NOMO-1 treated with dmso at 0.1 percent for 144 hours (cell line): ENCODE measurements around the gene TNRC18.
"Not testable (repeated sequence)": the region's sequence is repeated elsewhere in the genome, so short reads cannot be mapped to it uniquely, and the experiment has no call there.

ENCODE experiments used
- DNase-seq: peaks from one replicate; lab custom pipeline; 2025; ENCODE audit not compliant: unreplicated experiment; lab: John Stamatoyannopoulos, UW

The TNRC18 gene, protein sequence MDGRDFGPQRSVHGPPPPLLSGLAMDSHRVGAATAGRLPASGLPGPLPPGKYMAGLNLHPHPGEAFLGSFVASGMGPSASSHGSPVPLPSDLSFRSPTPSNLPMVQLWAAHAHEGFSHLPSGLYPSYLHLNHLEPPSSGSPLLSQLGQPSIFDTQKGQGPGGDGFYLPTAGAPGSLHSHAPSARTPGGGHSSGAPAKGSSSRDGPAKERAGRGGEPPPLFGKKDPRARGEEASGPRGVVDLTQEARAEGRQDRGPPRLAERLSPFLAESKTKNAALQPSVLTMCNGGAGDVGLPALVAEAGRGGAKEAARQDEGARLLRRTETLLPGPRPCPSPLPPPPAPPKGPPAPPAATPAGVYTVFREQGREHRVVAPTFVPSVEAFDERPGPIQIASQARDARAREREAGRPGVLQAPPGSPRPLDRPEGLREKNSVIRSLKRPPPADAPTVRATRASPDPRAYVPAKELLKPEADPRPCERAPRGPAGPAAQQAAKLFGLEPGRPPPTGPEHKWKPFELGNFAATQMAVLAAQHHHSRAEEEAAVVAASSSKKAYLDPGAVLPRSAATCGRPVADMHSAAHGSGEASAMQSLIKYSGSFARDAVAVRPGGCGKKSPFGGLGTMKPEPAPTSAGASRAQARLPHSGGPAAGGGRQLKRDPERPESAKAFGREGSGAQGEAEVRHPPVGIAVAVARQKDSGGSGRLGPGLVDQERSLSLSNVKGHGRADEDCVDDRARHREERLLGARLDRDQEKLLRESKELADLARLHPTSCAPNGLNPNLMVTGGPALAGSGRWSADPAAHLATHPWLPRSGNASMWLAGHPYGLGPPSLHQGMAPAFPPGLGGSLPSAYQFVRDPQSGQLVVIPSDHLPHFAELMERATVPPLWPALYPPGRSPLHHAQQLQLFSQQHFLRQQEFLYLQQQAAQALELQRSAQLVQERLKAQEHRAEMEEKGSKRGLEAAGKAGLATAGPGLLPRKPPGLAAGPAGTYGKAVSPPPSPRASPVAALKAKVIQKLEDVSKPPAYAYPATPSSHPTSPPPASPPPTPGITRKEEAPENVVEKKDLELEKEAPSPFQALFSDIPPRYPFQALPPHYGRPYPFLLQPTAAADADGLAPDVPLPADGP (N-terminal part only)

DNA sequence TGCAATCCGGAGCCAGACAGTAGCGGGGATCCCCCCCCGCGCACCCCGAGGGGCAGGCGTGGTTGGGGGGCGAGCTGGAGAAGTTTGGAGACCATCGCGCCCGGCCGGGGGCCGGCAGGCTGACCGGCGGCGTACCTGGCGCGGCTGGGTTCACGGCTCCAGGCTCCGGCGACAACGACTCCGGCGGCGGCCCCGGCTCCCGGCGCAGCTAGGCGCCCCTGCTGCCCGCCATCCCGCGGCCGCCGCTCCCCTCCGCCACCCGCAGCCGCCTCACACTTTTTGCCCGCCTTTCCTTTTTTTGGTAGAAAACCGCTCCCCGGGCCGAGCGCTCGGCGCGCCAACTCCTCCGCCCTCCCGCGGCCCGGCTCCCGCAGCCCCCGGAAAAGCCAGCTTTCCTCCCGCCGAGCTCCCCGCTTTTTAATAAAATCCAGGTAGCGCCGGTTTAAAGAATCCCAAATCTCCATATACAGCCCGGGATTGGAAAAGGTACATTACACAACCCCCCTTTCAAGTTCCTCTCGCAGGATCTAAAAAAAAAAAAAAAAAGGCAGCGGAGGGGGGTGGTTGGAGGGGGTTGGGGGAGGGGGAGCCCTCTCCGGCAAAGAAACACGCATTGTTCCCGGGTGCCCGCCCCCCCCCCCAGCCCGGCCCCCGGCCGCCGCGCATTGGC lies at the start of gene TNRC18:
TNRC18 (minus strand) TSS at position 529 of the 670 bp plus-strand sequence. CDS start 2,588 bp downstream, outside the sequence.
- peak; percentile 43 for DNase-seq

DNA sequence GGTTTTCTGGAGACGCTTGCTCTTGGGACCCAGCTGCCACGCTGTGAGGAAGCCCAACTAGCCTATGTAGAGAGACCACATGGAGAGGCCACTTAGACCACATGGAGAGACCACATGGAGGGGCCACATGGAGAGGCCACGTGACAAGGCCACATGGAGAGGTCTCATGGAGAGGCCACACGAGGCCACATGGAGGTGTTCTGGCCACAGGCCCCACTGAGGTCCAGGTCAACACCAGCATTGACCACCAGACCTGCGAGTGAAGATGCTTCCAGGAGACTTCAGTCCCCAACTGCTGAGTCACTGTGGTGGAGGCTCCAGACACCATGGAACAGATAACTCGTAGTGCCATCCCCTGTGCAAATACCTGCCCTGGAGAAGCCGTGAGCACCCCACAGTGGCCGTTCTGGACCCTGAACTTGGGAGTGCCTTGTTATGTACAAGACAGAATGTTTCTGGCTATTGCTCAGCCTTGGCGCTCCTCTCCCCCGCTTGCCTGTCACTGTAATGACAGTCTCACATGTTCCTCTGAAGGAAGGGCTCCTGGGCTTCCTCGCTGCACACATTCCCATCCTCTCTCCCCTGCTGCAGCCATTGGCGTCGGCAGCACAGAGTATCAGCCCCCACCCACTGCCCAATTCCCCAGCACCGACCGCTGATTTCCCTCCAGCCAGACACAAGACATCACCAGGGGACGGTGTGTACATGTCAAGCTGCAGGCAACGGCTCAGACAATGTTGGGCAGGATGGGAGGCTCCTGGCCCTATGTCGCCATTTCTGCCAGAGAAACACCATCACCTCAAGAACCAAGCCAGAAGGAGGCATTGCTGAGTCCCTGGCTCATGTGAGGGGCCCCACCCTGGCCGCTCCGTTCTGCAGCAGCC lies 49.0 kb upstream of the TNRC18 start:
- peak; percentile 100 for DNase-seq

DNA sequence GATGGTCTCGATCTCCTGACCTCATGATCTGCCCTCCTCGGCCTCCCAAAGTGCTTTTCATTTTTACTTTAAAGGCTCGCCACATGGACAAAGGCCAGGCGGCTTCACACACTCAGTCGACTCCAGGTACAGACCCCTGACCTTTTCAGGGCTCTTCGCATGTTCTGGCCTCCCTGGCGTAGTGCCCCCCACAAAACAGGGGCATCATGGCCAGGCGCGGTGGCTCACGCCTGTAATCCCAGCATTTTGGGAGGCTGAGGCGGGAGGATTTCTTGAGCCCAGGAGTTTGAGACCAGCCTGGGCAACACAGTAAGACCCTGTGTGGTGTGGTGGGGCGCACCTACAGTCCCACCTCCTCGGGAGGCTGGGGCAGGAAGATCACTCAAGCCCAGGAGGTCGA lies 48.0 kb upstream of the TNRC18 start:
- not testable (repeated sequence) for DNase-seq

DNA sequence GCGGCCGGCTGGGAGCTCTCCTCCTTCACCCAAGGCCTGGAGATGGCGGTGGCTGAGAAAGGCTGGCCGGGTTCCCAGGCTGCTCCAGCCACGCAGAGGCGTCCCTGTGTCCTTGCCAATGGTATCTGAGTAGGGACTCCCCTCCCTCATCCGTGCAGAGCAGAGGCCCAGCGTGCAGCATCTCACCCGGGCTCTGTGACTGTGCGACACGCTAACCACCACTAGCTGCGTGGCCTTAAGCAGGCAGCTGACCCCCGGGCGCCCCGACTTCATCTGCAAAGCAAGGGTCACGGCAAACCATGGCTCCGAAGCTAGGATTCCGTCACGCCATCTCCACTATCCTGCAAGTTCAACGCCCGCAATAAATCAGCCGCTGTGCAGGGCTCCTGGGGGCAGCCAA lies 47.2 kb upstream of the TNRC18 start:
- no peak for DNase-seq

DNA sequence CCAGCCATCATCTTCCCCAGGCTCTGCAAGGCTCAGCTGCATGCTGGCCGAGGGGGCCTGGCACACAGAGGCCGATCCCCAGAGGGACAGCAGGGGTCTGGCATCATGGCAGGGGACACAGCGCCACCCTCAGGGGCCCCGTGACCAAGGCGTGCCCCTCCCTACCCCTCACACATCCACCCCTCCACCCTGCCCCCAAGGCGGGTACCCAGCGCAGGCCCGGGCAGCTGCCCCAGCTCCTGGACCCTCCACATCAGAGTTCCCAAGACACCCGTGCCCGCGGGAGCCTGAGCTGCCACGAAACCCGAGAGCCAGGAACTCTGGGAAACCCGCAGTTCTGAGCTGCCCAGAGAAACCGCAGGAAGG lies 46.5 kb upstream of the TNRC18 start:
- DNase-seq: no peak

DNA sequence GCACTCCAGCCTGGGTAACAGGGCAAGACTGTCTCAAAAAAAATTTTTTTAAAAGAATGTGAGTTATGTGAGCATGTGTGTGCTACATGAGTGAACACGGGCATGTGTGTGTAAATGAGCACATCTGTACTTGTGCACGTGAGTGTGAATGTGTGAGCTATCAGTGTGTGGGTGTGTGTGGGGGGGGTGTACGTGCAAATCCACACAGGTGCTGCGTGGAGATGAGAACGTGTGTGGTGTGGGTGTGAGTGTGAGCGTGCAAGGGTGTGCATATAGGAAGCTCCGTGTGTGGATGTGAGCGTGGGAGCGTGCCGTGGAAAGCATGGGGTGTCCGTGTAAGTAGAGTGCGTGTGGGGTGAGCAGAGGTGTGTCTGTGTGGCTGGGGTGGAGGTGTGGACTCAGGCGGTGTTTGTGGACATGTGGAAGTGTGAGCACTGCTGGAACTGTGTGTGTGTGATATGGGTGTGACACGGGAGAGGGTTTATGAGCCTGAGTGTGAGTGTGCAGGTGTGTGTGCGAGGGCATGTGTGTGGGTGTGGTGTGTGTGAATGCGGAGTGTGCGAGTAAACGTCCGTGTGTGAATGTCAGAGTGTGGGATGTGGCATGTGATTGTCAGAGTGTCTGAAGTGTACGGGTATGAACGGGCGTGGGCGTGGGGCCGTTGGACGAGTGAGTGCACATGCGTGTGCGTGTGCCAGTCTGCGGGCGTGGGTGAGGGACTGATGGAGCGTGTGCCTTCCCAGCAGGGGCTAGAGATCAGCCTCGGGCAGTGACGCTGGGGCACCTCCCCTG lies 45.9 kb upstream of the TNRC18 start:
- DNase-seq: no peak

DNA sequence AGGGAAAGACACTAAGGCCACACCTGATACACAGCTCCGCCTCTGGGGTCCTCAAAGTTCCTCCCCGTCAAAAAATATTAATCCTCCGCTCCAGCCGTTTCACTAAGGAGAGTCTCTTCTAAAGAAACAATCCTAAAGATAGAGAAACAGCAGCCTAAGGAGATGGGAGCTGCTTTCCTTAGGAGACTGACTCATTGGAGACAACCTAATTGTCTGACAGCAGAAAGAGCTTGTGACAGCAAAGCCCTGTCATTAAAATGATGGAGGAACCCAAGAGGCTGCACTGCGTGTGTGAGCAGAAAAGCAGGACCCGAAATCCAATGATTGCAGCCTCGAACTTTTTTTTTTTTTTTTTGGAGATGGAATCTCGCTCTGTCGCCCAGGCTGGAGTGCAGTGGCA lies 44.0 kb upstream of the TNRC18 start:
- no peak for DNase-seq

DNA sequence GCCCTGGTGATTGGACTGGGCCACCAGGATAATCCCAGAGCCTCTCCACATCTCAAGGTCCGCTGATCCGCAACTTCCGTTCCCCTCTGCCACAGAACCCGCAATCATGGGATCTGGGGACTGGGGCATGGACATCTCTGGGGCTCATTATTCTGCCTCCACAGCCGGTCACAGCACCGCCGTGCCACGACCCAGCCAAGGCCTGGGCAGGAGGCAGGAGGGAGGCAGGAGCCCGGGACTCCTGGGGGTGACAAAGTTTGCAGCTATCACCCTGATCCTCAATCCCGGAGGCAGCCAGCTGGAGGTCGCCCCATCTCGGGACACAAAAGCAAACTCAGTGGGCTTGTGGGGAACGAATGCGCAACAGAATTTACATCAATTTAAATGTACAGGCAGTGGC lies 42.9 kb upstream of the TNRC18 start:
- no peak for DNase-seq

DNA sequence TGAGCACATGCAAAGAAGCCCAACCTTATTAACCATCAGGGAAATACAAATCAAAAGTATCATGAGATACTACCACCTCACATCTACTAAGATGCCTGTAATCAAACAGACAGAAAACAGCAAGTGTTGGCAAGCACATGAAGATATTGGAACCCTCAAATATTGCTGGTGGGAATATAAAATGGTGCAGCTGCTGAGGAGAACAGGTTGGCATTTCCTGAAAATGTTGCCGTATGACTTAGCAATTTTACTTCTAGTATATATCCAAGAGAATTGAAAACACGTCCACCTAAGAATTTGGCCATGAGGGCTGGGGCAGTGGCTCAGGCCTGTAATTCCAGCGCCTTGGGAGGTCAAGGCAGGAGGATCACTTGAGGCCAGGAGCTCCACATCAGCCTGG lies 39.4 kb upstream of the TNRC18 start:
- no peak for DNase-seq

DNA sequence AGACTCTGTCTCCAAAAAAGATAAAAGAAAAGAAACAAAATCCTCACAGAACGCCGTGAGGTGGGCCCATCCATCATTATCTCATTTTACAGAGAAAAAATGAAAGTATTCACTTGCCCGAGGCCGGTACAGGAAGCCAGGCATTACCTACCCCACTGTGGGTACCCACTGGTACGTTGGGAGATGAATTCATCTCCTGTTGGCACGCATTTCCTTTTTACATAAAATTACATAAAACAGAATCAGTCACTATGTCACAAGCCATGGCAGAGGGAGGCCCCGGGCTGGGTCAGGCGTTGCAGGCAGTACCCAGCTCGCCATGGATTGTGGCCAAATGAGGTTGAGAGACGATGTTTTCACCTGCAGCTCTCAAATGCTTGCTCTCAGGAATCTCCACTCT lies 38.6 kb upstream of the TNRC18 start:
- no peak for DNase-seq

DNA sequence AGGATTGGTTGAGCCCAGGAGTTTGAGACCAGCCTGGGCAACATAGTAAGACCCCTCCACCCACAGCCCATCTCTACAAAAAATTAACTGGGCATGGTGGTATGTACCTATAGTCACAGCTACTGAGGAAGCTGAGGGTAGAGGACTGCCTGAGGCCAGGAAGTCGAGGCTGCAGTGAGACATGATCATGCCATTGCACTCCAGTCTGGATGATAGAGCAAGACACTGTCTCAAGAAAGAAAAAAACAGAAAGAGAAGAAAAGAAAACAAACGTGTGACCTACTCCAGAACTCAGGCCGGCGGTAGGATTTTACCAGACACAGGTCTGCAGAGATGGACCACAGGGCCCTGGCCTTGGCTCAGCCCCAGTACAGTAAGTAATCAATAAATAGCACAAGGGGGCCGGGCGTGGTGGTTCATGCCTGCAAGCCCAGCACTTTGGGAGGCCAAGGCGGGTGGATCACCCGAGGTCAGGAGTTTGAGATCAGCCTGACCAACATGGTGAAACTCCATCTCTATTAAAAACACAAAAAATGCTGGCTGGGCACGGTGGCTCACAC lies 35.4 kb upstream of the TNRC18 start:
- DNase-seq: no peak

DNA sequence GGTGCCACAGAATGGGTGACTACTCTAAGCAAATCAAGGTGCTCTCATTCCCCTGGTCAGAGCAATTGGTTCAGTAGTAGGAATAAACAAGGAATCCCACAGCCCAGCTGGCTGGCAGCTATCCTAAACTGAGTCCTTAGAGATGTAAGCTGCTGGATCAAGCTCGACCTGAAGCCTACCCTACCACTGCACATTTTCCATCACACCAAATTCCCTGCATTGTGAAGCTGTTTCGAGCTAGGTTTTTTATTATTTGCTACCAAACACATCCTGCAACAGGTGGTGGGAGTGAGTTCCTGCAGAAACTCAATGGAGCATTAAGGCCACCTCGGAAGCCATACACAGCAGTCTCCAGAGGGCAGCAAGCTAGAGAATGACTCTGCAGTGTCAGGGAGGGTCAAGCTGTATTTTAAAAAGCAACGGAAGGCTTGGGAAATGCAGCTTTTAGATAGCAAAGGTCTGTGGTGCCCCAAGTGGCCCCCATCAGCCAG lies 33.7 kb upstream of the TNRC18 start:
- no peak for DNase-seq

DNA sequence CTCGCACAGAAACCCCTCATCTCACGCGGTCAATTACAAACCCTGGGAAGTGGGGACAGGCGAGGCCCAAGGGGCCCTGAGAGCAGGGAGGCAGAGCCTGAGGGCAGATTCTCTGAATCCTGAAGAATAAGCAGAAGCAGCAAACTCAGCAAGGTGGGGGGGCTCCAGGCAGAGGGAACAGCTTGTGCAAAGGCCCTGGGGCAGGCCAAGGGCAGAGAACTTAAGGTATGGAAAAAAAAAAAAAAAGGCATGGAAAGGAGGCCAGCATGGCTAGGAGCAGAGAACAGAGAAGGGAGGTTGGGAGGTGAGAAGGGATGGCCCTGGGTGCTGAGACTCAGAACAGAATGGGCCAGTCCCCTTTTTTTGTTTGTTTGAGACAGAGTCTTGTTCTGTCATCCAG lies 32.8 kb upstream of the TNRC18 start:
- no peak for DNase-seq

DNA sequence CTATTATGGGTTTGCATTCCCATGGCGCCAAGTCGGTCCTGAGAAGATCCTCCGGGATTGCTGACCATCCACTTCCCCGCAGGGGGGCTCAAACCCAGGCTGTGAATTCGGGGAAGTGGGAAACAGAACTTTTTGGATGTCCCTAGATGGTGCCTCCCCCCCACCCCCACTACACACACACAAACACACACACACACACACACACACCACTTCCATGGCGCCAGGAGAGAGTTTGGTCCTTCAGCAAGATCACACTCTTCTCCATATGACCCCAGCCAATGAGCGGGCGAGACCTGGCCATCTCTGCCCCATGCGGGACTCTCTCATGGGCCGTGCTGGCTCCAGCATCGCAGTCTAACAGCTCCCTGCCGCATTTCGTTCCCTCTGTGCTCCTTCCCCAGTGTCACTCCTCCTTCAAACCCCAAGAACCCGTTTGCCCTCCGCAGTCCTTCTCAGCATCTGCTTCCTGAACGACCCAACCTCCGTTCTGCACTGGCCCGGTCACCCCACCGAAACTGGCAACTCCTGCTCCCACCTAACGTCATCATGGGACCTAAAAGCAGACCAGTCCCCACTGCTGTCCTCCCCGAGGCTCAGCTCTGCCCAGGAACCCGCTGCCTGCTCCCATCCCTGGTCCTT lies 32.1 kb upstream of the TNRC18 start:
- no peak for DNase-seq

DNA sequence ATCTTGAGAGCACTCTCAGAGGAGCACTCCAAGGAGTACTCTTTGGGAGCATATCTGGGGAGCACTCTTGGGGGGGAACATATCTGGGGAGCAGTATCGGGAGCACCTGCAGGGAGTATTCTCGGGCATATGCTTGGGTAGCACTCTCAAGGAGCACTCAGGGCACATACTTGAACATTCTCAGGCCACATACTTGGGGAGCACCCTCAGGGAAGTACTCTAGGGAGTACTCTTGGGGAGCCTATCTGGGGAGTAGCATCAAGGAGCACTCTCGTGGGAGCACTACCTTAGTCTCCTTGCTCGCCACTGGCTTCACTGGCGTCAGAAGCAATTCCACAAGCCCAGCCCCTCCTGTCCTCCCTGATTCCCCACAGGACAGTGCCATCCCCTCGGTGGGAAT lies 31.5 kb upstream of the TNRC18 start:
- no peak for DNase-seq

DNA sequence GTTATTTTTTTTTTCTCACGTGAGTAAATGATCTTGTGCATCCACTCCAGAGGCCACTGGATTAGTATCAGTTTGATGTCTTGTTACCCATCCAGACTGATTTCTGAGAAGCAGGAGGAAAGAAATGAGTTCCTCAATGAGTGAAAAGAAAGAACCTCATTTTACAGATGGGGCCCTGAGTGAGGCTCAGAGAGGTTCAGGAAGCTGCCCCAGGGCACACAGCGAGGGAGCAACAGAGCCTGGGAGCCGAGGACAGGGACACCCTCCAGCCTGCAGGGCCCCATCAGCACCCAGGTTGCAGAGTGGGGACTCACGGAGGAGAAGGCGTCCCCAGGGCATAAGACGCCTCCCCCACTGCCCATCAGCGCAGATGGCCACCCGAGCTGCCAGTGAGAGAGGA lies 30.9 kb upstream of the TNRC18 start:
- DNase-seq: no peak

DNA sequence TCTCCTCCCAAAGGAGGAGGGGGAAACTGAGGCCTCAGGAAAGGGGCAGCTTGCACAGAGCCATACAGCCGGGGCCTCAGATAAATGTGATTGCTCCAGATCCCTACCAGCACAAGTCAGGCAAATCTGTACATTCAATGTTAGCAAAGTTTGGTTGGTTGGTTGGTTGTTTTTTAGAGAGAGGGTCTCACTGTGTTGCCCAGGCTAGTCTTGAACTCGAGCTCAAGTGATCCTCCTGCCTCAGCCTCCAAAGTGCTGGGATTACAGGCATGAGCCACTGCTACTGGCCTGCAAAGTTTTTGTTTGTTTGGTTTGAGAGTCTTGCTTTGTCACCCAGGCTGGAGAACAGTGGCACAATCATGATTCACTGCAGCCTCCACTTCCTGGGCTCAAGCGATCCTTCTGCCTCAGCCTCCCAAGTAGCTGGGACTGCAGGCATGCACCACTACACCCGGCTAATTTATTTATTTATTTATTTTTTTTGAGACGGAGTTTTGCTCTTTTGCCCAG lies 30.0 kb upstream of the TNRC18 start:
- no peak for DNase-seq

DNA sequence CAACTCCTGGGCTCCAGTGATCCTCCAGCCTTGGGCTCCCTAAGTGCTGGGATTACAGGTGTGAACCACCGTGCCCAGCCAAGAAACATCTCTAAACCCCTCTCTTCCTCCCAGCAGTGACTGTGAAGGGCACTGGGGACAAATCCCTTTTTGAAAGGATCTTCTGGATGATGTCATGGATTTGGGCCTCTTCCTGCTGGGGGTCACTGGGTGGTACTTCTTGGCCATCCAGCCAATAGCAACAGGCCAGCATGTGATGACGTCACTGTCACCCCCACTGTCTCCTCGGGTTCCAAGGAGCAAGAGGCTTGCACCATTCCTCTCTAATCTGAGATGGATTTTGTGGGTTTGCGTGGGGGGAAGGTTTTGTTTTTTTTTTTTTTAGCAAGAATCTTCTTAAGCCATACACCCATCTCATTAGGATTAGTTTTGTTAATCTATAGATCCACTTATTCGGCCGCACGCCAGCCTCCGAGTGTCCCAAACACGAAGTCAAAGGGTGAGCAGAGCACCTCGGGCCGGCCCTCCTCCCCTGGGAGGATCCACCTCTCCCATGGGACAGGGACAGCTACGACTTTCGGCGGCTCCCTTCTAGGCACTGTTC lies 29.4 kb upstream of the TNRC18 start:
- no peak for DNase-seq
